ENCODE measurements around the gene CTXN3.

CTXN3 gene

DNA sequence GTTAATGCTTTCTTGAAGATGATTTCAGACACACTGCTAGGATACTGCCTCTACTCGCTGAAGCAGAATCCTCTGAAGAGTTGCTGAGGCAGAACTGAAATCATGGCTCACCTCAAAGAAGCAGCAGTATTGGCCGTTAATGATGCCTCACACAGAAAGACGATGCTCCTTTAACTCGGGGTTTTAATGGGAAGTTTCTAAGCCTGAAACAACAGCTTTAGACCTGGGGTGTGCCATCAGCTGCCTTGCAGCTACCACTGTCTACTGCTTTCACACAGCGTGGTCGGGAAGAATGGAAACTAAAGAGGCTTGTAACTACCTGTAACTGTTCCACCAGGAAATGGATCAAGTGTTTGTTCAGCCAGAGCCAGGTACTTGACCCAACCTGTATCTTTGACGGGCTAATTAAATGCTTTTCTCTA is at the start of gene CTXN3:
Gene CTXN3, plus strand, starts transcription at position 65 of the 422 bp plus-strand sequence. CDS start 8,440 bp downstream, outside the sequence.
- no peak for DNase-seq (ENCODE audit: low spot score)

DNA sequence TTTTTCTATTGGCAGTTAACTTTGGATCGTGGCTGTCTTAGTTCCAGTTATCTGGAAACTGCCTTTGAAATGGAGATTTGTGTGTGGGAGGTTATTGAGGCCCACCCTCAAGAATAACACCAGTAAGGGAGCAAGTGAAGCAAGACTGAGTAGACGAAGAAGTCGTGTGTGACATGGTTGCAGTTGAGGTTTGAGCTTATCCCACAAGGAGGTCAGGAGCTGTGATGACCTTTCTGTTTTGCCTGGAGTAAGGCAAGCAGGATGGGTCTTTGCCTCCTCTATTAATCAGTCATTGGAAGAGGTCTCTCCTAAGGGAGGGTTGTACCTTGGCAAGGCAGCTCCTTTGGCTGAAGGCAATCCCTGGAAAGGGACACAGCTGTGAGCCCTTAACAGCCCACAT is 49.6 kb upstream of the CTXN3 start:
- DNase-seq (ENCODE audit: low spot score), result no peak

- no peak for DNase-seq (ENCODE audit: low spot score)
Observed at GRCh38 chr5:127599847-127600246, 49.0 kb upstream of the CTXN3 start.

GRCh38 chr5:127601111-127601510 is 47.8 kb upstream of the CTXN3 start:
- no peak for DNase-seq (ENCODE audit: low spot score)

- DNase-seq (ENCODE audit: low spot score), result no peak
Observed at GRCh38 chr5:127601601-127602000, 47.3 kb upstream of the CTXN3 start.

GRCh38 chr5:127602481-127602880 is 46.4 kb upstream of the CTXN3 start:
- DNase-seq (ENCODE audit: low spot score), result no peak

DNA sequence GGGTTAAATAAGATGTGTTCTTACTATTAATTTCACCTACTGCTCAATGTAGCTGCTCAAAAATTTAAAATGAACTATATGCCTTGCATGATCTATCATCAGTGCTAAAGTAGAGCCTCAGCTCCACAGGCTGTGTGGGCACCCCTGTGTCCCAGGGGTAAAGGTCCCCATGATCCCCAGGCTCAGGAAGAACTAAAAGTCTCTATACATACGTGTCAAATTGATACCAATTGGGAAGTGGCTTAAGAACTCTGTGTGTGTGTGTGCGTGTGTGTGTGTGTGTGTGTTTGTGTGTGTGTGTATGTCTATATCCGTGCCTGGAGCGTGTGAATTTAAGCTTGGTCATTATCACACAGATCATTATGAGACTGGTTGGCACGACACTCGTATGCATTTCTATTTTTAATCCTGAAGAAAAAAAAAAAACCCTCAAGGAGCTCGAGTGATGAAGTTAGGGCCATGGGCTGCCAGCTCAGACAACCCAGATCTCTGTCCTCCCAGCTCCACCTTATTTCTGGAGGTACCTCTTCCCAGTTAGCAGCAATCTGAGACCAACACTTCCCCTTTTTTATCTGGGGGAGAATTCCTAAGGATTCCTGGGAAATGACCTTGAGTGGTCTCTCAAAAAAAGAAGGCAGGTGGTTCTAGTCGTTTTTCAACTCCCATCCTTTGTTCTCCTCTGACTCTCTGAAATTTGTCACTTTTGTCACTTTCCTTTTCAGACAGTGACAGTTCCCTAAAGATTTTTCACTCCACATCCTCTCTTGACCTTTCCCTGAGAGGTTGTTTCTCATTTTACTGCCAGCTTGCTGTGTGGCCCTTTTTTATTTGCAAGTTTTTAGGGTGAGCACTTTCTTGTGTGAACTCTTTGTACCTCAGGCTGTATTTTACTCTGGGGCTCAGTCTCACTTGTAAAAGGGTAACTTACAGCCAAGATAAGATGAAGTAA is 45.7 kb upstream of the CTXN3 start:
- no peak for DNase-seq (ENCODE audit: low spot score)

- DNase-seq (ENCODE audit: low spot score), result no peak
Observed at GRCh38 chr5:127608077-127608660, 40.7 kb upstream of the CTXN3 start.

DNA sequence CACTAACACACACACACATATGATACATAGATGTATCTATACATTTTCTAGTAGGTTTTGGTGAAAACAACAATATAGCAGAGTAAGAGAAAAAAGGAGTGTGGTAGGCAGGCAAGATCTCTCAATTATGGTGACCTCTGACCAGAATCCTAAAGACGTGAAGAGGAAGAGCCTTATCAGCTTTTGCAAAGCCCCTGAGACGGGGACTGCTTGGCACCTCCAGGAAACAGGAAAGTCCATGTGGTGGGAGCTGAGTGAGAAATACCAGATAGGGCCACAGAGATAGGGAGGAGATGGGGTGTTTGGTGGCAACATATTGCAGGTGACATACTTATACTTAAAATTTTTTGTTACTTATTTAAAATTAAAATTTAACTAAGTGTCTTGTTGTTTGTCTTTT is 39.9 kb upstream of the CTXN3 start:
- DNase-seq (ENCODE audit: low spot score), result no peak

- DNase-seq (ENCODE audit: low spot score), result no peak
Observed at GRCh38 chr5:127609957-127610356, 38.9 kb upstream of the CTXN3 start.

GRCh38 chr5:127612441-127613141 is 36.3 kb upstream of the CTXN3 start:
- no peak for DNase-seq (ENCODE audit: low spot score)

DNA sequence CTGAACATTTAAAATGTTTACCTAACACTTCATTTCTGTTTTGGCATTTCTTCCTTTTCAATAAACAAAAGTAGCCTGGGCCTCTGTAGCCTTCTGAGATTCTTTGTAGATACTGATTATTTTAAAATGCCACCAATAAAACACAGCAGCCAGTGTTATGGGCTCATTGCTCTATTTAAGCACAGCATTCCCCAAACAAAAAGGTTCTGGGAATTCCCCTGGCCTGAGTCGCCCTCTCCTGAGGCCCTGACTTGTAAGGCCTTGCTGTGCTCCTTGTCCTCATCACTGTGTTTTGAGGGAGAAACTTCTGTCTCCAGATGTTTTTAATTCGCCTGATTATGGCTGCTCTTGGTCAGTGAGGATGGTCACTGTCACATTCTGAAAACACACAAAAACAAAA is 33.0 kb upstream of the CTXN3 start:
- DNase-seq (ENCODE audit: low spot score), result no peak

GRCh38 chr5:127619908-127620479 is 28.9 kb upstream of the CTXN3 start:
- DNase-seq (ENCODE audit: low spot score), result no peak

- DNase-seq (ENCODE audit: low spot score), result no peak
Observed at GRCh38 chr5:127621601-127622325, 27.1 kb upstream of the CTXN3 start.

DNA sequence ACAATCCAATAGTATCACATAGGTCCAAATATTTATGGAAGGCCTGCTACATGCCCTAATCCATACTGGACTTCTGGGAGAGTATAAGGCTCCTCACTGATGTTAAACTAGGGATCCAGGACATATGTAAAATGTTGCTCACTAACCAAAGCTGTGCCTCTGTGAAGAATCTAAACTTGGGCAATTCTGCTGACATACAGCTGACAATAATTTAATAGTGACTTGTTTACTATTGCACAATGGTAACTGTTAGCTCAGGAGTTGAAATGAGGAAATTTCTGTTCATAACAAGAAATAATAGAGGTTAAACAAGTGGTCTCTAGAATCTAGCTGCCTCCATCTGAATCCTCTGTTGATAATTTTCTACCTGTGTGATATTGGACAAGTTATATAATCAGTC is 14.9 kb upstream of the CTXN3 start:
- no peak for DNase-seq (ENCODE audit: low spot score)

DNA sequence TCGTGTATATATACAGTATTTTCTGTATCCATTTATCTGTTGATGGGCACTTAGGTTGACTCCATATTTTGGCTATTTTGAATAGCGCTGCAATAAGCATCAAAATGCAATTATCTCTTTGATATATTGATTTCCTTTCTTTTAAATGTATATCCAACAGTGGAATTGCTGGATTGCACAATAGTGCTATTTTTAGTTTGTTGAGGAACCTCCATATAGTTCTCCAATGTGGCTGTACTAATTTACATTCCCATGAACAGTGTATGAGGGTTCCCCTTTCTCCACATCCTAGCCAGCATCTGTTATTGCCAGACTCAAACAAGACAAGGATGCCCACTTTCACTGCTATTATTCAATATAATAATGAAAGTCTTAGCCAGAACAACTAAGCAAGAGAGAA is 9.1 kb upstream of the CTXN3 start:
- no peak for DNase-seq (ENCODE audit: low spot score)

DNA sequence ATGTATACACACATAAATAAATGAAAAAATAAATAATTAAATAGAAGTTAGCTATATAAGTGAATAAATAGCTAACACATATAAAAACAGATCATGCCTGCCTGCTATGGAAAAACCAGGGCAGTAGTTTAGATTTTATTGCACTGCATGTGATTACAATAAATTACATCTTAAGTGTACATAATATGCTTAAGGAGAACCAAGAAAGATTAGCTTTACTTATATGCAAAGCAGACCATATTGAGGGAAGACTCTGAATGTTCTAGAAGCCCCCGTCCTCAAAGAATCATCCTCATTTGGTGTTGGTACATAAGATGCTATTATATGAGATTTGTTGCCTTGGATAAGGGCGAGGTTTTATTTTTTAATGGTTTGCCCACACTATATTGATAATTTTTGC is 5.9 kb upstream of the CTXN3 start:
- DNase-seq (ENCODE audit: low spot score), result no peak

GRCh38 chr5:127643607-127644006 is 5.3 kb upstream of the CTXN3 start:
- DNase-seq (ENCODE audit: low spot score), result no peak

- no peak for DNase-seq (ENCODE audit: low spot score)
Observed at GRCh38 chr5:127645300-127645726, 3.6 kb upstream of the CTXN3 start.

GRCh38 chr5:127647361-127647958 is 1.4 kb upstream of the CTXN3 start:
- no peak for DNase-seq (ENCODE audit: low spot score)

DNA sequence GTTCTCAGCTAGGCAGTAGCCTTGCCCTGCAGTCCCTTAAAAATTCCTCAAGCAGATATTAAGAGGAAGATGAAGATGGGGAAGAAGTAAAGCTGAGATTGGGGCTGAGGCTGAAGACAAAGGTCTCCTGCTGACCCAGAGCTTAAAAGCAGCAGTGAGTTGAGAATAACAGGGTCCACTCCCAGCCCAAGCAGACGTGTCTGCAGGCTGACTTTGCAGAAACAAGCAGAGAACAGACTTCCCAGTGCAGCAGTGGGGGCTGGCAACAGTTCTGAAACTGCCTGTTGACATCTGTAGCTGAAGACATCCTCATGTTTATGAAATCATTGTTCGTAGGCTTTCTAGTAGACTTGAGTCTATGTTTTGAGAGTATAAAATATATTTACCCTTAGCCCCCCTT is 1.1 kb downstream of the CTXN3 start:
- DNase-seq (ENCODE audit: low spot score), result no peak
